MG63 (cell line): ENCODE data around the gene RPL27A. TPM values are rescaled to one million over a fixed set of nuclear protein-coding genes. Genes with fewer than 3 reads are reported as not detected.
"Not testable (repeated sequence)": the region's sequence is repeated elsewhere in the genome, so short reads cannot be mapped to it uniquely, and the experiment has no call there.

ENCODE experiments used
- DNase-seq: peaks from one replicate; pipeline ENCODE4 v3.0.0-alpha.2; 2020
- H3K27me3 ChIP-seq: fragments of 250-450 bp; sonication (Bioruptor Pico); 2 replicates; pipeline ENCODE4 v1.5.1; 2020; ENCODE audit warnings: mild to moderate bottlenecking, moderate library complexity
- H3K36me3 ChIP-seq: fragments of 250-450 bp; sonication (Bioruptor Pico); 2 replicates; pipeline ENCODE4 v1.5.1; 2020; ENCODE audit warnings: mild to moderate bottlenecking, moderate library complexity
- H3K4me3 ChIP-seq: fragments of 250-450 bp; sonication (Bioruptor Pico); 2 replicates; pipeline ENCODE4 v1.5.1; 2020; ENCODE audit warnings: mild to moderate bottlenecking, moderate library complexity
- H3K9me3 ChIP-seq: fragments of 250-450 bp; sonication (Bioruptor Pico); 2 replicates; pipeline ENCODE4 v1.5.1; 2020; ENCODE audit warnings: mild to moderate bottlenecking, moderate library complexity
- total RNA-seq: library from RNA; depleted of rRNA; stranded (reverse); fragments of >200 nt; shearing (Covaris generic); gene quantifications from 2 replicates; pipeline ENCODE4 v1.2.3, GENCODE V29; 2014; ENCODE audit warnings: low replicate concordance

RPL27A gene
- total RNA-seq, 1 experiment from 2014 or later = 1,350 TPM

DNA sequence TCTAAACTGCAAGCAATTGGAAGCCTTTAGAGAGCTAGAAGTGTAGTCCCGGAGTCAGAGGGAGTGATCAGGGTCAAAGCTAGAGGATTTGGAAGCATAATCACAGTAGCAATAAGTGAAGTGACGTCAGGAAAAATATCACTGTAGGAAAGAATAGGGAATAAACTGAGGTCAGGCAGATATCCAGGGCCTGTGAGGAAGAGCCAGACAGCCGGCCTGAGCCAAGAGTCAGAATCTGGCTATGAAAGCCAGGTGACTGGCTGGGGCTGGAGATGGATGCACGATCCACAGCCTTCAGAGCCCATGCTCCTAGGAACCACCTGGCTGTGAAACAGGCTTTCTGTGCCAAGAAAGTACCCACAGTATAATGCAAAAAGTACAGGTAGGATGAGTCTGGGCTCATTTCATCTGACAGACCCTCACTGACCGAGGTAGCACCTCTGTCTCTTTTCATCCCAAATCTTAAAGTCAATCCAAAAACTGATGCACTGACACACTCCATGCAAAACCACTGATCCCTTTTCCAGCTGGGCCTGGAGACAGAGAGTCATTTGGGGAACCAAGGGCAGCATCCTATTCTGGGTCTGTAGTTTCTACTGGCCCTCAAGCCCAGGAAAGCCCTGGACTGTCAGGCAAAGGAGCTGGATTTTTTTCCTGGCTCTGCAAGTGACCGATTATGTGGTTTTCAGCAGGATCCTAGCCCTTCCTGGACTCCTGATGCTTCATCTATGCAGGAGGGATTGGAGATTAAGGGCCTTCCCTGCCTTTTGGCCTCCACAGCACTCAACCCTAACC, 21.4 kb upstream of the RPL27A start:
- no peak for DNase-seq
- Histone ChIP-seq H3K9me3 (no peaks in the 10 kb centered on the region), H3K27me3 (no peaks in the 10 kb centered on the region), H3K36me3 (no peaks in the 10 kb centered on the region; the same call in 1 of the 2 replicates), H3K4me3 (no peak overlapping the region)

DNA sequence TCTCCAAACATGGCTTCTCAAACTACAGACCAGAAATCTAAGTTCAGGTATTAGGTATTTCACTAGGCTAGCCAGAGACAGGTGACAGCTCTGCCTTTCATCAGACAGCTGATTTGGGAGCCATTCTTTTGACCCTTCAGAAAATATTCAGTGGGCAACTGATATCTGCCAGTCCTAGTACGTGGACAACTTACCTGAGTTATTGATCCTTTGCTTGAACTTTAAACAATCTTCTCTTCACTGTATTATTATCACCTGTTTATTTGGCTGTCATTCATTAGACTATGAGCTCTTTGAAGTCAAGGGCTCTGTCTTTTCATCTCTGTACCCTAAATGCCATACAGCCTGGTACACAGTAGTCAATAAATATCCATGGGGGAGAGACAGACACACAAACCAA, 17.4 kb upstream of the RPL27A start:
- H3K4me3 ChIP-seq = no peak overlapping the region
- no peaks in the 10 kb centered on the region for H3K27me3 ChIP-seq
- DNase-seq = no peak
- H3K36me3 ChIP-seq = peaks cover 16% of the 10 kb centered on the region
- H3K9me3 ChIP-seq = no peaks in the 10 kb centered on the region

DNA sequence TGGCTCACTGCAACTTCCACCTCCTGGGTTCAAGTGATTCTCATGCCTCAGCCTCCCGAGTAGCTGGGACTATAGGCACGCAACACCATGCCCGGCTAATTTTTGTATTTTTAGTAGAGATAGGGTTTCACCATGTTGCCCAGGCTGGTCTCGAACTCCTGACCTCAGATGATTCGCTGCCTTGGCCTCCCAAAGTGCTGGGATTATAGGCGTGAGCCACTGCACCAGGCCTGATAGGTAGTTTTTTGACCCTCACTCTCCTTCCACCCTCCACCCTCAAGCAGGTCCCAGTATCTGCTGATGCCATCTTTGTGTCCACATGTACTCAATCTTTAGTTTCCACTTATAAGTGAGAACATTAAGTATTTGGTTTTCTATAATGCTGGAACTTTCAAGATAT, 12.5 kb upstream of the RPL27A start:
- not testable (repeated sequence) for H3K27me3 ChIP-seq, H3K9me3 ChIP-seq, H3K4me3 ChIP-seq
- peaks cover 24% of the 10 kb centered on the region for H3K36me3 ChIP-seq
- DNase-seq = peak; percentile 28

DNA sequence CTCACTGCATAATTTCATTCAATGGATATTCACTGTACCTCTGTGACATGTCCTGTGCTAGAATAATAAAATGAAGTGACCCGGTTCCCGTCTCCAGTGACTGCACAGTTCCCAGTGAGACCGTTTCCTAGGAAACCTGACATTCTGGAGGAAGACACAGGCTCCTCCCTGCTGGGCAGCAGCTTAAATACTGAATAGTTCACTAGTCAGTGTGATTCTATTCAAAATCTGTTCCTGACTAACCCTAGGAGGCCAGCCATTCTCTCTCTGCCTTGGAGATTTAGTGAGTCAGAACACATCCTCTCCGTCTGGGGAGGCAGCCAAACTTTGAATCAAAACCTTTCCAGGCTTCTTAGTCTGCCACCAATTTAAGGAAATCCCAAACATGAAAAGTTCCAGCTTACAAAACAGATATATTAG, 11.4 kb upstream of the RPL27A start:
- H3K27me3 ChIP-seq = no peaks in the 10 kb centered on the region
- H3K9me3 ChIP-seq = no peaks in the 10 kb centered on the region
- peak; percentile 88 for DNase-seq
- no peak overlapping the region for H3K4me3 ChIP-seq
- peaks cover 24% of the 10 kb centered on the region for H3K36me3 ChIP-seq

DNA sequence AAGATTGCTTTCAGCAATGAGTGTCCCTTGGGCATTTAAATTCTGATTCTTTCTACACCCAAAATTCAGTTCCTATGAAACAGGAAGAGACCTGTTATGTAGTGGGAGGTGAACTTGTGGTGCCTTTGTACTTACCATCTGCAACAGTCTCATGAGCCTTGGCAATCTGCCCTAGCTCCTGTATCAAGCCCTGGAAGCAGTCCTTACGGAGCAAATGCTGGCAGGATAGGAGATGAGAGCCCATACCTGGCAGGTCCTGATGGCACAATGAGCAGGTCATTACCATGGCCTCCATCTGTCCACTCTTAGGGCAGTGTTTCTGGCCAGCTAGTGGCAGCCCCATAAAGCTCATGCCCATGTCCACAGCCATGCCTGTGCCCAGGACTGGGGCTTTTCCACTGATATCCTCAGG, 10.9 kb upstream of the RPL27A start:
- H3K27me3 ChIP-seq = no peaks in the 10 kb centered on the region
- DNase-seq = peak; percentile 54
- H3K9me3 ChIP-seq = no peaks in the 10 kb centered on the region
- no peak overlapping the region for H3K4me3 ChIP-seq
- peaks cover 26% of the 10 kb centered on the region for H3K36me3 ChIP-seq

DNA sequence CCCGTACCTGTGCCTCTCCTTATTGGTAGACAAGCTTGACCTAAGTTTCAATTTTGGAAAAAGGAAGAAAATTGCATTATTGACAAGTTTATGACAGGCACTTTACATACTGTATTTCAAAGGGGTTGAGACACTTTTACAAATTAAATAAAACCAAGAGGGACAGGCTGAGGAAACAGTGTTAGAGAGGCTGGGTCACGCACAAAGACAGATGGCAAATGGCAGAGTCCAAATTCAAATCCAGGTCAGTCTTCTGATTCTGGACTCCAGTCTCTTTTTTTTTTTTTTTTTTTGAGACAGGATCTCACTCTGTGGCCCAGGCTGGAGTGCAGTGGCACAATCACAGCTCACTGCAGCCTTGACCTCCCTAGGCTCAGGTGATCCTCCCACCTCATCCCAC, 10.2 kb upstream of the RPL27A start:
- H3K36me3 ChIP-seq = peaks cover 27% of the 10 kb centered on the region
- H3K27me3 ChIP-seq = no peaks in the 10 kb centered on the region
- H3K9me3 ChIP-seq = no peaks in the 10 kb centered on the region
- H3K4me3 ChIP-seq = no peak overlapping the region
- DNase-seq = no peak

DNA sequence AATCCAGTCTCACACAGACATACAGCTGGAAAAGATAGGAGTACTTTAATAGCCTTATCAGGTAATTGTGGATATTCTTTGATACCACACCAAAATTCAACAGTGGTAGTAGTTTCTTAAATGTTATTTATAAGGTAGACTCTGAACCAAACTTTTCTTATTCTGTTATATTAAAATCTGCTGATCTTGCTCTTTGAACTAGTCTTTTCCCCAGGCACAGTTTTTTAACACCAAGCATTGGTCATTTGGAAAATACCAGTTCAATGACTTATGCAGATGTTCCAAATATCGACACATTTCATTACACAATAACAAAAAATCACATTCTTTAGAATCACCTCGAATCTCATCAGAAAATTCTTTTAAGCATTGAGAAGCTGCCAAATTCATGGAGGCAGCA, 7.7 kb upstream of the RPL27A start:
- Histone ChIP-seq H3K27me3 (no peaks in the 10 kb centered on the region), H3K9me3 (no peaks in the 10 kb centered on the region), H3K36me3 (peaks cover 14% of the 10 kb centered on the region), H3K4me3 (no peak overlapping the region)
- DNase-seq = no peak

DNA sequence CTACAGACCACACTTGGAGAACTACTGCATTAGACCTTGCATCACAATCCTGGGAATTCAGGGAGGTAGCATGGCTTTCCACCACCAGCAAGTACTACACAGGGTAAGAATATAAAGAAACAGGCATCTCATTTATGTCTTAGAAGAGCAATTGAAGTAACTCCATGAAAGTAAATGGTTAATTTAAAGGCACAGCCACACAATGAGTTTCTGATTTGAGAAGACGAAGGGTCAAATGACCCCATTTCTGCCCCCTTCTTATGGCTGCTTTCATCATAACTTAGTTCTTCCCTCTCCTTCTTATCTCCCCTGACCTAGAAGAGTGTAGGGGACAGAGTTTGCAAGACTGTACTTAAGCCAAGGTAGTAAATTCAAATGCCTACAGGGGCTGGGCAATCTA, 6.1 kb upstream of the RPL27A start:
- Histone ChIP-seq H3K9me3 (no peaks in the 10 kb centered on the region), H3K36me3 (peaks cover 18% of the 10 kb centered on the region), H3K4me3 (no peak overlapping the region), H3K27me3 (no peaks in the 10 kb centered on the region)
- no peak for DNase-seq

DNA sequence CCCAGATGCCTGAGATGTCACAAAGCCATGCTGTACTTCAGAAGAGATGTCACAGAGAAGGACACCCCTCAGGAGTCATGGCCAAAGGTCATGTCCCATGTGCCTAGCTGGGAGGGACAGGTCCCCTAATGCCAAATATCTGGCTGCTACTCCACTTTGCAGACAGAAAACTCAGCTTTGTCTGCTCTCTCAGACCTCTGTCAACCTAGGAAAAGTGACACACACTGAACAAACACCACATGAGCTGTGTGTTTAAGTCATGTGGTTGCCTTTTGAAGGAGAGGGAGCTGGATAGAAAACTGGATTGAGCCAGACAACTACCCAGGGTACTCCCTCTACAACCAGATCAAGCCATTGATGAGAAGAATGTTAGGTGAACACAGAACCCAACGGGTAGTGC, 3.6 kb upstream of the RPL27A start:
- no peak for DNase-seq
- H3K4me3 ChIP-seq = no peak overlapping the region
- H3K36me3 ChIP-seq = peaks cover 27% of the 10 kb centered on the region
- no peaks in the 10 kb centered on the region for H3K9me3 ChIP-seq
- no peaks in the 10 kb centered on the region for H3K27me3 ChIP-seq

DNA sequence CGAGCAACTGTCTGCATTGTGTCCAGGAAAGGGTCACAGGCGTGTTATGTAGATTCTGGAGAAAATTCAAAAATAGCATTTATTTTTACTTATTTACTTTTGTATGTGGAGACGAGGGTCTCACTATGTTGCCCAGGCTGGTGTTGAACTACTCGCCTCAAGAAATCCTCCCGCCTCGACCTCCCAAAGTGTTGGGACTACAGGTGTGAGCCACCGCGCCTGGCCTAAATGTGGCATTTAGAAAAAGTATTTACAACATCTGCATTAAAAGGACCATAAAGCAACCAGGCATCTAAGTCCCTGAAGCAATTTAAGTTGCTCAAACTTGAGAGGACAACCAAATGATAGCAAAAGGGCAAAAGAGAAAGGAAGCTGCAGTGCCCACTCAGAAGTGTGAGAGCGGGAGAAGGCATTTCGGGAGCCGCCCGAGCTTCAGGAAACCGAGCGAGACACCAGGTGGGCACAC, 722 bp upstream of the RPL27A start:
- Histone ChIP-seq H3K4me3 (peak overlapping the region; percentile 97), H3K9me3 (no peaks in the 10 kb centered on the region), H3K36me3 (peaks cover 51% of the 10 kb centered on the region), H3K27me3 (no peaks in the 10 kb centered on the region)
- no peak for DNase-seq

DNA sequence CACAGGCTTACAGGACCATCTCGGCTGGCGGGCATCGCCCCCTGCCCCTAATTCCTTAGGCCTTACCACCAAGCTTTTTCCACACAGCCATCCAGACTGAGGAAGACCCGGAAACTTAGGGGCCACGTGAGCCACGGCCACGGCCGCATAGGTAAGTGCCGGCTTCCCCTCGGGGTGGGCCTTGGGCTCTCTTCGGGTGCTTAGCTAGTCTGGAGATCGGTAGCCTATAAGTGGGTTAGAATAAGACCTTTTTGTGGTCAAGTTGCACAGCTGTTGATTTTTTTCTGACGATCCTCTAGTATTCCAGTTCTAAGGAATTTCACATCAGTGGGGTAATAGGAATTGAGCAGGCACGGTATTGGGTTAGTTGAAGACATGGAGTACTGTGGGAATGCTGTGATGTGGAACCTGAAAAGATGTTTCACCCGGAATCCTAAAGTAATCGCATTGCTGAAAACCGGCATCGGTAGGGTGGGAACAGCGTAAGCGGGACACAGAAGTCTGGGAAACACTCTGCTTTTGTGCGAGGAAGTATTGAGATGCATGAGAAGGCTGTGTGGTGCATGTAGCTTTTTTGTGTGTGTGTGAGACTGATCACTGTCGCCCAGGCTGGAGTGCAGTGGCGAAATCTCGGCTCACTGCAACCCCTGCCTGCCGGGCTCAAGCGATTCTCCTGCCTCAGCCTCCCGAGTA, 669 bp downstream of the RPL27A start:
- no peak for DNase-seq
- Histone ChIP-seq H3K27me3 (no peaks in the 10 kb centered on the region), H3K36me3 (peaks cover 62% of the 10 kb centered on the region), H3K9me3 (no peaks in the 10 kb centered on the region), H3K4me3 (peak overlapping the region; percentile 97)

DNA sequence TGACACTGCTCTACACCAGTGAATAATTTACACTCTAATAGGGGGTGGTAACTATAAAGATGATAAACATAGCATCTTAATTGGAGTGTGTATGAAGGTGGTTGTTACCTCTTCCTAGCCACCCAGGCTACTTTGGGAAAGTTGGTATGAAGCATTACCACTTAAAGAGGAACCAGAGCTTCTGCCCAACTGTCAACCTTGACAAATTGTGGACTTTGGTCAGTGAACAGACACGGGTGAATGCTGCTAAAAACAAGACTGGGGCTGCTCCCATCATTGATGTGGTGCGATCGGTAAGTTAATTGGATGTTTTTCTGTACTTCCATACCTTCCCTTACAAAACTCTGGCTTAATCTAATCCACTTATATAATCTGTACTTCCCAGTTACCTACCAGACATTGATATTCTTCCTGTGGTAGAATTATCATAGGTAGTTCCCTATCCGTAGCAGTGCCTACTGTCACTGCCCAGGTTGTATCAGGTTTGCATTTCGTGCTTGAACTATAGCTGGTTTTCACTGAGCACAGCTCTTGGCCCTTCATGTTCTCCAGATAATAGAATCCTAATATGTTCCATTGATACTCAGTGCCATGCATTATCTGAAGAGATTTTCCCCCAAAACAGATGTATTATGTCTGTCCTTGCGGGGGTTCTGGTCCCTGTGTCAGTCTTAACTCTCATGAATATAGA, 2.2 kb downstream of the RPL27A start:
- Histone ChIP-seq H3K36me3 (peaks cover 65% of the 10 kb centered on the region), H3K27me3 (no peaks in the 10 kb centered on the region), H3K9me3 (no peaks in the 10 kb centered on the region), H3K4me3 (peak overlapping the region; percentile 97)
- no peak for DNase-seq

DNA sequence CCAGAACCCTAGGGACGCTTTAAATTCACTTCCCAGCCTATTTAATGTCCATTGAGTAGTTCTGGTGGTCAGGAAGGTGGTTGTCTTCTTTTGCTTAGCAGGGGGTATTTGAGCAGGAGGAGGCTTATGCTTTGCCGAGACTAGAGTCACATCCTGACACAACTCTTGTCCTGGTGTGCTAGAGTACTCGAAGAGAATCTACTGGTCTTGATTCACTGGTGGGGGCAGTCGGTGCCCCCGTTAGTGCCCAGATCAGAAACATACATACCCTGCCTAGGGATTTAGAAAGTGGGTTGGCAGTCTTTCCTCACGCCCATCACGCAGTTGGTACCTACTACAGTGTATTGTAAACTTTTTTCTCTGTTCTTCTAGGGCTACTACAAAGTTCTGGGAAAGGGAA, 2.7 kb downstream of the RPL27A start:
- no peak for DNase-seq
- peak overlapping the region; percentile 97 for H3K4me3 ChIP-seq
- H3K36me3 ChIP-seq = peaks cover 68% of the 10 kb centered on the region
- no peaks in the 10 kb centered on the region for H3K27me3 ChIP-seq
- no peaks in the 10 kb centered on the region for H3K9me3 ChIP-seq

DNA sequence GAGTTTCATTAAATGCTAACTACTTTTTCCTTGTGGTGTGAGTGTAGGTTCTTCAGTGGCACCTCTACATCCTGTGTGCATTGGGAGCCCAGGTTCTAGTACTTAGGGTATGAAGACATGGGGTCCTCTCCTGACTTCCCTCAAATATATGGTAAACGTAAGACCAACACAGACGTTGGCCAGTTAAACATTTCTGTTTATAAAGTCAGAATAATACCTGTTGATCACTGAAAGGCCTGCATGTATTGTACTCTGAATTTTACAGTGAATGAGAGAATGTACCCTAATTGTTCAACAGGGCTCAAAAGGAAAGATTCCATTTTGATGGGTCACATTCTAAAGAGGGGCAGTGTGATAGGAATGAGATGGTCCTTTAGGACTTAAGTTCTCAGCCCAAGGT, 3.2 kb downstream of the RPL27A start:
- Histone ChIP-seq H3K36me3 (peaks cover 66% of the 10 kb centered on the region), H3K27me3 (no peaks in the 10 kb centered on the region), H3K4me3 (peak overlapping the region; percentile 97), H3K9me3 (no peaks in the 10 kb centered on the region)
- DNase-seq = no peak

DNA sequence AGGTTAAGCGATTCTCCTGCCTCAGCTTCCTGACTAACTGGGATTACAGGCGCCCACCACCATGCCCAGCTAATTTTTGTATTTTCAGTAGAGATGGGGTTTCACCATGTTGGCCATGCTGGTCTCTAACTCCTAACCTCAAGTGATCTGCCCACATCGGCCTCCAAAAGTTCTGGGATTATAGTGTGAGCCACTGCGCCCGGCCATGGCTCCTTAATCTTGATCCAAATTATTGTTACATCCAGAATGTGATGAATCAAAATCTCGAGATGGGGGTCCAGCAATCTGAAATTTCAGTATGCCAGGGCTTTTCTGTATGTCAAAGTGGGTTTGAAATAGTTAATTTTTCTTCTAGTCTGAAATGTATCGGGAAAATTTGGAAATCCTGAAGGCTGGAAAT, 3.7 kb downstream of the RPL27A start:
- no peaks in the 10 kb centered on the region for H3K9me3 ChIP-seq
- H3K36me3 ChIP-seq = peaks cover 71% of the 10 kb centered on the region
- no peak for DNase-seq
- no peak overlapping the region for H3K4me3 ChIP-seq
- H3K27me3 ChIP-seq = no peaks in the 10 kb centered on the region

DNA sequence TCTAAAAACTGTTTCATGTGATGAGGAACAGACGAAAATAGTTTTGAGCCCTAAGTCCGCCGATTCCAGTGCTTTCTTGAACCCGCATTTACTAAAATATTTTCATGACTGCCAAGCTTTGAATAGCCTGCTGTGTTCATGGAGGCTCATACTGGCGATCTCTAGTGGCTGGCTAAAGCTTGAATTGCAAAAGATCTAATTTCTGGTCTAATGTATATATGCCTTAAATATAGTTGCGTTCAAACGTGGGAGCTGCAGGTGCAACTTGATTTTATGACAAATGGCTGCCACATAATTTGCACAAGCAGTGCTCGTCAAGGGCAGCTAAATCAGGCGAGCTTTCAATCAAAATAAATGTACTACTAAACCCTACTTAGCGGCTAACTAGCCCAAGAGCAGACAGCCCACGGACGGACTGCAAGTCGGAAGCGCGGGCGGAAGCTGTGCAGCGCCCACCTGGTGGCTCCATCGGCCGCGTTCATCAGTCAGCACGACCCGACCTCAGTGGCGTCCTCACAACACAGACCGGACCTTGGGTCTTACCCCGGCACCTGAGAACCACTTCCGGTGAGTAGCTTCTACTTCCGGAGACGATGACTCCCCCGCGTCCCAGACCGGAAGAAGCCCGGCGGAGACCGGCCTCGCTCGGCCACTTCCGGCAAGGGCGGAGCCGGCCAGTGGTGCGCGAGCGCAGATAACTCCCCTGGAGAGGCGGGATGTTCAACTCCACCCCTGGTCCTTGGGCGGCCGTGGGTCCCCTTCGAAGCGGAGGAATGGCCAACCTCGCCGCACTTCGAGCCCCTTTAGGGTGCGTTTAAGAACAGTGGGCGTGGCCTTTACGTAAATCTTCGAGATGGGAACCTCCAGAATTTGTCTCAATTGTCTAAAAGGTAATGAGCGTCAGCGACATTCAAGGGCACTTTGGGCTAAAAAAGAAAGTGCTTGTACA, 6.1 kb downstream of the RPL27A start:
- H3K27me3 ChIP-seq = no peaks in the 10 kb centered on the region
- H3K4me3 ChIP-seq = peak overlapping the region; percentile 49
- H3K9me3 ChIP-seq = no peaks in the 10 kb centered on the region
- peak; percentile 97 for DNase-seq
- H3K36me3 ChIP-seq = peaks cover 83% of the 10 kb centered on the region
